B cell (primary cell): ENCODE measurements around the gene TRMT61A. TPM values are rescaled to one million over a fixed set of nuclear protein-coding genes. Genes with fewer than 3 reads are reported as not detected.

Source experiments
- ATAC-seq: fragments of 200-7000 bp; cut with Tn5 transposase; one replicate; pipeline ENCODE4 v1.10.0; 2021; ENCODE audit warnings: low read depth, mild to moderate bottlenecking, moderate number of reproducible peaks, moderate library complexity
- CTCF ChIA-PET: fragments of 350-600 bp; sonication (Branson Sonifier 250); formaldehyde crosslinking; loops from one replicate; lab custom pipeline; 2021; ENCODE audit warnings: antibody characterized with exemption, inconsistent platforms; lab: Charles Lee
- POLR2A ChIA-PET: fragments of 350-600 bp; sonication (Branson Sonifier 250); formaldehyde crosslinking; loops from one replicate; lab custom pipeline; 2021; ENCODE audit warnings: antibody characterized with exemption; lab: Charles Lee
- DNase-seq: peaks from one replicate; pipeline ENCODE4 v3.0.0; 2013
- H2AFZ ChIP-seq: 2 replicates; pipeline ENCODE4 v1.6.1; 2012; ENCODE audit warnings: mild to moderate bottlenecking, low read depth, low read length; ENCODE audit not compliant: insufficient read depth, poor library complexity, severe bottlenecking
- H3K27ac ChIP-seq, 2 donors: 1 replicate in 1 of 2; 2 replicates in 1 of 2; pipeline ENCODE4 v1.5.1; 2012 to 2013; ENCODE audit warnings: low read length in 2 of 2, mild to moderate bottlenecking in 2 of 2, moderate library complexity in 1 of 2
- H3K27me3 ChIP-seq, 4 experiments: fragments of 200-600 bp in 1 of 4; sonication (generic) in 1 of 4; replicated peaks in 1 of 4; 1 replicate in 2 of 4; 2 replicates in 2 of 4; pipeline versions ENCODE4 v1.6.1 to v1.7.0; 2013 to 2016; ENCODE audit warnings: low read length in 3 of 4, mild to moderate bottlenecking in 2 of 4, mixed read lengths in 1 of 4, moderate library complexity in 1 of 4; ENCODE audit not compliant: insufficient read depth in 4 of 4, control insufficient read depth in 3 of 4; ENCODE audit errors: control extremely low read depth in 1 of 4
- H3K36me3 ChIP-seq, 2 experiments: replicated peaks in 1 of 2; 1 replicate in 1 of 2; 2 replicates in 1 of 2; pipeline versions ENCODE4 v1.6.1 to v1.7.1; 2013; ENCODE audit warnings: low read length in 1 of 2; ENCODE audit not compliant: insufficient read depth in 2 of 2, control insufficient read depth in 1 of 2; ENCODE audit errors: control extremely low read depth in 1 of 2, extremely low read depth in 1 of 2
- H3K4me1 ChIP-seq, 2 donors: fragments of 200-600 bp in 1 of 2; sonication (generic) in 1 of 2; 1 replicate in 1 of 2; 2 replicates in 1 of 2; pipeline versions ENCODE4 v1.5.1 to v1.6.1; 2013 to 2017; ENCODE audit warnings: low read length in 2 of 2; ENCODE audit not compliant: control insufficient read depth in 2 of 2, insufficient read depth in 2 of 2
- H3K4me2 ChIP-seq: replicated peaks from 2 replicates; pipeline ENCODE3; 2012; ENCODE audit warnings: mild to moderate bottlenecking, low read depth, low read length; ENCODE audit not compliant: poor library complexity, severe bottlenecking
- H3K4me3 ChIP-seq, 5 experiments: fragments of 200-600 bp in 1 of 5; sonication (generic) in 1 of 5; 1 replicate in 3 of 5; 2 replicates in 2 of 5; pipeline versions ENCODE4 v1.5.1 to v1.7.0; 2011 to 2016; ENCODE audit warnings: low read length in 4 of 5, mild to moderate bottlenecking in 4 of 5, low read depth in 2 of 5, control low read depth in 1 of 5, moderate library complexity in 1 of 5; ENCODE audit not compliant: insufficient read depth in 1 of 5; ENCODE audit errors: control extremely low read depth in 1 of 5, extremely low read depth in 1 of 5
- H3K79me2 ChIP-seq: fragments of 200-600 bp; sonication (generic); one replicate; pipeline ENCODE4 v1.6.0; 2016; ENCODE audit warnings: low read length; ENCODE audit not compliant: control insufficient read depth, insufficient read depth
- H3K9ac ChIP-seq: fragments of 200-600 bp; sonication (generic); 2 replicates; pipeline ENCODE4 v1.6.1; 2017; ENCODE audit warnings: mild to moderate bottlenecking, low read length, moderate library complexity
- H3K9me3 ChIP-seq, 3 donors: one replicate each; pipeline versions ENCODE4 v1.6.1 to v1.7.1; 2013; ENCODE audit warnings: low read length in 2 of 3; ENCODE audit not compliant: control insufficient read depth in 2 of 3, insufficient read depth in 1 of 3; ENCODE audit errors: control extremely low read depth in 1 of 3
- H4K20me1 ChIP-seq: 2 replicates; pipeline ENCODE4 v1.6.0; 2012; ENCODE audit warnings: mild to moderate bottlenecking, low read length; ENCODE audit not compliant: insufficient read depth, control insufficient read depth, poor library complexity, severe bottlenecking
- H3K27ac Mint-ChIP-seq: one replicate; pipeline ENCODE4 v1.8.0; 2021; ENCODE audit warnings: mixed read lengths
- H3K27me3 Mint-ChIP-seq: one replicate; pipeline ENCODE4 v1.8.0; 2021; ENCODE audit warnings: mixed read lengths
- H3K4me1 Mint-ChIP-seq: one replicate; pipeline ENCODE4 v1.8.0; 2021; ENCODE audit warnings: mixed read lengths
- H3K4me3 Mint-ChIP-seq: one replicate; pipeline ENCODE4 v1.8.0; 2021; ENCODE audit warnings: mixed read lengths
- H3K9me3 Mint-ChIP-seq: one replicate; pipeline ENCODE4 v1.8.0; 2022; ENCODE audit warnings: mixed read lengths; ENCODE audit not compliant: insufficient read depth
- EZH2 ChIP-seq: IDR thresholded peaks from 2 replicates; pipeline ENCODE4 v1.6.1; 2012; ENCODE audit warnings: borderline replicate concordance, low read depth, mild to moderate bottlenecking, moderate library complexity, low read length; ENCODE audit not compliant: insufficient read depth, poor library complexity, severe bottlenecking
- WGBS: methylation state at CpG from one replicate; pipeline ENCODE4 v1.1.5; 2013; ENCODE audit warnings: missing lambda C conversion rate; ENCODE audit not compliant: insufficient coverage; 5-methylcytosine and 5-hydroxymethylcytosine counted together
- intact Hi-C: fragments of 100-400 bp; cut with micrococcal nuclease; formaldehyde crosslinking; loops from one replicate; pipeline ENCODE4 v1.10.0; 2022
- polyA plus RNA-seq: library from polyadenylated mRNA; depleted of rRNA; stranded (reverse); fragments of >200 nt; gene quantifications from 2 replicates; pipeline ENCODE4 v1.2.3, GENCODE V29; 2012
- total RNA-seq, 2 donors: library from RNA; stranded (reverse); fragments of 120-200 nt in 1 of 2; gene quantifications; 1 replicate in 1 of 2; 2 replicates in 1 of 2; pipeline versions ENCODE4 v1.2.3 to v1.2.4, GENCODE V29; 2013 to 2022
- TF ChIP-seq, protein P1 (sequence below): fragments of 200-600 bp; IDR thresholded peaks from one replicate; pipeline ENCODE4 v1.8.0; 2022; ENCODE audit warnings: antibody characterized with exemption, mild to moderate bottlenecking

Gene TRMT61A
- total and polyA plus RNA-seq, 2 donors (not counting 1 experiment from before 2014, with no cell fraction given) = 9.5 to 18.4 TPM

GRCh38 chr14:103537175-103537990 is 8.4 kb downstream of the TRMT61A start:
- H4K20me1 ChIP-seq = peaks cover 3% of the 10 kb centered on the region
- no peak overlapping the region for H3K4me2 ChIP-seq
- TF ChIP-seq, protein P1, sequence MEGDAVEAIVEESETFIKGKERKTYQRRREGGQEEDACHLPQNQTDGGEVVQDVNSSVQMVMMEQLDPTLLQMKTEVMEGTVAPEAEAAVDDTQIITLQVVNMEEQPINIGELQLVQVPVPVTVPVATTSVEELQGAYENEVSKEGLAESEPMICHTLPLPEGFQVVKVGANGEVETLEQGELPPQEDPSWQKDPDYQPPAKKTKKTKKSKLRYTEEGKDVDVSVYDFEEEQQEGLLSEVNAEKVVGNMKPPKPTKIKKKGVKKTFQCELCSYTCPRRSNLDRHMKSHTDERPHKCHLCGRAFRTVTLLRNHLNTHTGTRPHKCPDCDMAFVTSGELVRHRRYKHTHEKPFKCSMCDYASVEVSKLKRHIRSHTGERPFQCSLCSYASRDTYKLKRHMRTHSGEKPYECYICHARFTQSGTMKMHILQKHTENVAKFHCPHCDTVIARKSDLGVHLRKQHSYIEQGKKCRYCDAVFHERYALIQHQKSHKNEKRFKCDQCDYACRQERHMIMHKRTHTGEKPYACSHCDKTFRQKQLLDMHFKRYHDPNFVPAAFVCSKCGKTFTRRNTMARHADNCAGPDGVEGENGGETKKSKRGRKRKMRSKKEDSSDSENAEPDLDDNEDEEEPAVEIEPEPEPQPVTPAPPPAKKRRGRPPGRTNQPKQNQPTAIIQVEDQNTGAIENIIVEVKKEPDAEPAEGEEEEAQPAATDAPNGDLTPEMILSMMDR = no peak
- TF ChIP-seq EZH2 = no peak
- H3K9ac ChIP-seq = no peak overlapping the region
- no peaks in the 10 kb centered on the region for H3K9me3 ChIP-seq
- H3K36me3 ChIP-seq = peaks cover 0 to 6% of the 10 kb centered on the region in 2 experiments
- H3K79me2 ChIP-seq = no peaks in the 10 kb centered on the region
- Mint-ChIP-seq H3K27me3 (no peaks in the 10 kb centered on the region), H3K4me3 (no peak overlapping the region), H3K9me3 (no peaks in the 10 kb centered on the region), H3K4me1 (no peaks in the 10 kb centered on the region), H3K27ac (no peak overlapping the region)
- H3K4me3 ChIP-seq = no peak overlapping the region
- POLR2A ChIA-PET = no interaction called here
- CTCF ChIA-PET = interaction anchor here (1.0 to 6.0 kb wide), 2 partner anchors 9 to 18 kb away, joined by 3 to 24 read pairs; no protein-coding TSS in a partner anchor
- DNase-seq = no peak
- H2AFZ ChIP-seq = no peak overlapping the region
- no peak overlapping the region for H3K27ac ChIP-seq
- intact Hi-C loops = no loop called here
- 87% methylated on average over 14 of the region's 18 CpGs for WGBS
- ATAC-seq = no peak
- H3K27me3 ChIP-seq = peaks cover 0 to 5% (median 0%) of the 10 kb centered on the region in 4 experiments
- H3K4me1 ChIP-seq = no peaks in the 10 kb centered on the region
